Adrenal gland (tissue), 5 donors: Measurements from ENCODE around the gene CACUL1.

Experiments
- CTCF ChIP-seq, 6 experiments: fragments of 450-650 bp in 4 of 6; fragments of 200-600 bp in 2 of 6; sonication (generic) in 1 of 6; IDR thresholded peaks; 1 replicate in 5 of 6; 2 replicates in 1 of 6; pipeline versions ENCODE4 v1.5.1 to v1.8.0; 2016 to 2021; ENCODE audit warnings: antibody characterized with exemption in 6 of 6, mild to moderate bottlenecking in 2 of 6, moderate library complexity in 1 of 6
- POLR2A ChIP-seq, 2 donors: fragments of 450-650 bp; IDR thresholded peaks; one replicate each; pipeline ENCODE4 v1.6.1; 2017; ENCODE audit warnings: antibody characterized with exemption in 2 of 2, mild to moderate bottlenecking in 2 of 2, moderate library complexity in 1 of 2
- donor health status: DM: no; HTN: no; CAD: no.

- no peak for TF ChIP-seq CTCF (IDR thresholded peaks at IDR 0.05)
- no peak for TF ChIP-seq POLR2A (IDR thresholded peaks at IDR 0.05)
These were observed 21.3 kb upstream of the CACUL1 start for GRCh38 chr10:118776033-118776432.
